GM23338 (cell line): ENCODE measurements around the gene DHX29. TPM values are rescaled to one million over a fixed set of nuclear protein-coding genes. Genes with fewer than 3 reads are reported as not detected.

Experiments
- ATAC-seq: fragments of 200-7000 bp; cut with Tn5 transposase; 3 replicates; pipeline ENCODE4 v1.9.1; 2020
- DNase-seq: peaks from one replicate; pipeline ENCODE4 v3.0.0-alpha.2; 2015; ENCODE audit warnings: low spot score
- H2AFZ ChIP-seq: fragments of 200-600 bp; sonication (generic); 2 replicates; pipeline ENCODE4 v1.8.0; 2016; ENCODE audit warnings: antibody characterized with exemption, mild to moderate bottlenecking, moderate library complexity
- H3F3A ChIP-seq: fragments of 200-600 bp; sonication (generic); replicated peaks from 2 replicates; pipeline ENCODE4 v1.8.0; 2017; ENCODE audit warnings: antibody characterized with exemption, mixed run types, low read depth
- H3K27ac ChIP-seq: fragments of 200-600 bp; sonication (generic); 2 replicates; pipeline ENCODE4 v1.6.1; 2016; ENCODE audit warnings: low read depth
- H3K27me3 ChIP-seq: fragments of 200-600 bp; sonication (generic); 2 replicates; pipeline ENCODE4 v1.8.0; 2016; ENCODE audit warnings: mild to moderate bottlenecking, mixed run types, moderate library complexity; ENCODE audit not compliant: insufficient read depth
- H3K36me3 ChIP-seq: fragments of 200-600 bp; sonication (generic); 2 replicates; pipeline ENCODE4 v1.8.0; 2016; ENCODE audit warnings: mild to moderate bottlenecking; ENCODE audit not compliant: insufficient read depth
- H3K4me1 ChIP-seq: fragments of 200-600 bp; sonication (generic); 2 replicates; pipeline ENCODE4 v1.8.0; 2016; ENCODE audit warnings: mild to moderate bottlenecking, moderate library complexity; ENCODE audit not compliant: insufficient read depth
- H3K4me2 ChIP-seq: fragments of 200-600 bp; sonication (generic); 2 replicates; pipeline ENCODE4 v1.7.1; 2017; ENCODE audit warnings: mixed run types
- H3K4me3 ChIP-seq: fragments of 200-600 bp; sonication (generic); 2 replicates; pipeline ENCODE4 v1.6.1; 2016; ENCODE audit warnings: mixed run types
- H3K79me2 ChIP-seq: fragments of 200-600 bp; sonication (generic); replicated peaks from 2 replicates; pipeline ENCODE4 v1.8.0; 2017; ENCODE audit warnings: mild to moderate bottlenecking; ENCODE audit not compliant: insufficient read depth
- H3K9me2 ChIP-seq: fragments of 200-600 bp; sonication (generic); 2 replicates; pipeline ENCODE4 v1.8.0; 2017; ENCODE audit not compliant: insufficient read depth
- H4K20me1 ChIP-seq: fragments of 200-600 bp; sonication (generic); replicated peaks from 2 replicates; pipeline ENCODE4 v1.8.0; 2017; ENCODE audit warnings: mild to moderate bottlenecking; ENCODE audit not compliant: insufficient read depth
- H3K27ac Mint-ChIP-seq: 2 replicates; pipeline ENCODE4 v1.8.0; 2020; ENCODE audit warnings: inconsistent platforms, mild to moderate bottlenecking, moderate library complexity, mixed read lengths
- H3K27me3 Mint-ChIP-seq: 3 replicates; pipeline ENCODE4 v1.8.0; 2022; ENCODE audit warnings: low read depth, mild to moderate bottlenecking, moderate library complexity, mixed read lengths, inconsistent platforms; ENCODE audit not compliant: insufficient read depth, poor library complexity
- H3K36me3 Mint-ChIP-seq: 3 replicates; pipeline ENCODE4 v1.8.0; 2021; ENCODE audit warnings: low read depth, mild to moderate bottlenecking, inconsistent platforms, moderate library complexity, mixed read lengths
- H3K4me1 Mint-ChIP-seq: 3 replicates; pipeline ENCODE4 v1.8.0; 2020; ENCODE audit warnings: mild to moderate bottlenecking, inconsistent platforms, mixed read lengths
- H3K4me3 Mint-ChIP-seq: 3 replicates; pipeline ENCODE4 v1.8.0; 2021; ENCODE audit warnings: moderate library complexity, mild to moderate bottlenecking, inconsistent platforms, mixed read lengths
- H3K9me3 Mint-ChIP-seq: 3 replicates; pipeline ENCODE4 v1.8.0; 2020; ENCODE audit warnings: moderate library complexity, mild to moderate bottlenecking, inconsistent platforms, mixed read lengths
- CREB1 ChIP-seq: fragments of 250-450 bp; sonication (Bioruptor Pico); IDR thresholded peaks from 2 replicates; pipeline ENCODE4 v1.5.0; 2020; ENCODE audit warnings: low read depth, mild to moderate bottlenecking, moderate library complexity
- EZH2 ChIP-seq: fragments of 200-600 bp; sonication (generic); IDR thresholded peaks from one replicate; pipeline ENCODE4 v1.8.0; 2017; ENCODE audit warnings: antibody characterized with exemption, mild to moderate bottlenecking, low read depth; ENCODE audit not compliant: unreplicated experiment
- EZH2phosphoT487 ChIP-seq: fragments of 200-600 bp; sonication (generic); IDR thresholded peaks from one replicate; pipeline ENCODE4 v1.8.1; 2018; ENCODE audit warnings: antibody characterized with exemption; ENCODE audit not compliant: unreplicated experiment
- JUNB ChIP-seq: IDR thresholded peaks from one replicate; pipeline ENCODE4 v1.6.1; 2016; ENCODE audit warnings: antibody characterized with exemption; ENCODE audit not compliant: unreplicated experiment
- NANOG ChIP-seq: IDR thresholded peaks from 2 replicates; pipeline ENCODE4 v1.6.1; 2016; ENCODE audit warnings: antibody characterized with exemption, borderline replicate concordance
- POLR2AphosphoS5 ChIP-seq: IDR thresholded peaks from 2 replicates; pipeline ENCODE4 v1.6.1; 2016; ENCODE audit warnings: antibody characterized with exemption, low read depth
- STAT1 ChIP-seq: IDR thresholded peaks from one replicate; pipeline ENCODE4 v1.6.1; 2016; ENCODE audit warnings: antibody characterized with exemption; ENCODE audit not compliant: unreplicated experiment
- ZNF114 ChIP-seq: fragments of 250-450 bp; sonication (Bioruptor Pico); IDR thresholded peaks from 2 replicates; pipeline ENCODE4 v1.5.0; 2020; ENCODE audit warnings: mild to moderate bottlenecking, moderate library complexity
- ZNF331 ChIP-seq: fragments of 250-450 bp; sonication (Bioruptor Pico); IDR thresholded peaks from 2 replicates; pipeline ENCODE4 v1.5.0; 2020; ENCODE audit warnings: low read depth, mild to moderate bottlenecking, moderate library complexity
- polyA plus RNA-seq: library from polyadenylated mRNA; unstranded; fragments of >200 nt; fragmentation: Nextera tagmentation; extraction: Ambion mirVana; gene quantifications from 2 replicates; pipeline ENCODE4 v1.2.1, GENCODE V29; 2016
- total RNA-seq: library from RNA; depleted of rRNA; stranded (reverse); fragments of >200 nt; shearing (Covaris generic); gene quantifications from 2 replicates; pipeline ENCODE4 v1.2.3, GENCODE V29; 2014
- TF ChIP-seq, protein P1 (sequence below): IDR thresholded peaks from one replicate; pipeline ENCODE4 v1.6.1; 2018; ENCODE audit warnings: antibody characterized with exemption; ENCODE audit not compliant: unreplicated experiment
- TF ChIP-seq, protein P2 (sequence below), 2 experiments: fragments of 200-600 bp in 1 of 2; sonication (generic) in 1 of 2; conservative IDR thresholded peaks; 2 replicates each; pipeline versions ENCODE4 v1.5.1 to v1.6.1; 2016 to 2017; ENCODE audit warnings: antibody characterized with exemption in 2 of 2, low read depth in 2 of 2, mild to moderate bottlenecking in 2 of 2, moderate library complexity in 1 of 2
- TF ChIP-seq, protein P3 (sequence below): IDR thresholded peaks from 2 replicates; pipeline ENCODE4 v1.6.1; 2016; ENCODE audit warnings: antibody characterized with exemption

DHX29 gene
- total and polyA plus RNA-seq, 2 experiments from 2014 or later: 34.6 to 137 TPM

GRCh38 chr5:55327281-55327680 is 19.8 kb upstream of the DHX29 start (continued):
- TF ChIP-seq, protein P1, sequence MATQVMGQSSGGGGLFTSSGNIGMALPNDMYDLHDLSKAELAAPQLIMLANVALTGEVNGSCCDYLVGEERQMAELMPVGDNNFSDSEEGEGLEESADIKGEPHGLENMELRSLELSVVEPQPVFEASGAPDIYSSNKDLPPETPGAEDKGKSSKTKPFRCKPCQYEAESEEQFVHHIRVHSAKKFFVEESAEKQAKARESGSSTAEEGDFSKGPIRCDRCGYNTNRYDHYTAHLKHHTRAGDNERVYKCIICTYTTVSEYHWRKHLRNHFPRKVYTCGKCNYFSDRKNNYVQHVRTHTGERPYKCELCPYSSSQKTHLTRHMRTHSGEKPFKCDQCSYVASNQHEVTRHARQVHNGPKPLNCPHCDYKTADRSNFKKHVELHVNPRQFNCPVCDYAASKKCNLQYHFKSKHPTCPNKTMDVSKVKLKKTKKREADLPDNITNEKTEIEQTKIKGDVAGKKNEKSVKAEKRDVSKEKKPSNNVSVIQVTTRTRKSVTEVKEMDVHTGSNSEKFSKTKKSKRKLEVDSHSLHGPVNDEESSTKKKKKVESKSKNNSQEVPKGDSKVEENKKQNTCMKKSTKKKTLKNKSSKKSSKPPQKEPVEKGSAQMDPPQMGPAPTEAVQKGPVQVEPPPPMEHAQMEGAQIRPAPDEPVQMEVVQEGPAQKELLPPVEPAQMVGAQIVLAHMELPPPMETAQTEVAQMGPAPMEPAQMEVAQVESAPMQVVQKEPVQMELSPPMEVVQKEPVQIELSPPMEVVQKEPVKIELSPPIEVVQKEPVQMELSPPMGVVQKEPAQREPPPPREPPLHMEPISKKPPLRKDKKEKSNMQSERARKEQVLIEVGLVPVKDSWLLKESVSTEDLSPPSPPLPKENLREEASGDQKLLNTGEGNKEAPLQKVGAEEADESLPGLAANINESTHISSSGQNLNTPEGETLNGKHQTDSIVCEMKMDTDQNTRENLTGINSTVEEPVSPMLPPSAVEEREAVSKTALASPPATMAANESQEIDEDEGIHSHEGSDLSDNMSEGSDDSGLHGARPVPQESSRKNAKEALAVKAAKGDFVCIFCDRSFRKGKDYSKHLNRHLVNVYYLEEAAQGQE: no peak
- TF ChIP-seq, protein P2, sequence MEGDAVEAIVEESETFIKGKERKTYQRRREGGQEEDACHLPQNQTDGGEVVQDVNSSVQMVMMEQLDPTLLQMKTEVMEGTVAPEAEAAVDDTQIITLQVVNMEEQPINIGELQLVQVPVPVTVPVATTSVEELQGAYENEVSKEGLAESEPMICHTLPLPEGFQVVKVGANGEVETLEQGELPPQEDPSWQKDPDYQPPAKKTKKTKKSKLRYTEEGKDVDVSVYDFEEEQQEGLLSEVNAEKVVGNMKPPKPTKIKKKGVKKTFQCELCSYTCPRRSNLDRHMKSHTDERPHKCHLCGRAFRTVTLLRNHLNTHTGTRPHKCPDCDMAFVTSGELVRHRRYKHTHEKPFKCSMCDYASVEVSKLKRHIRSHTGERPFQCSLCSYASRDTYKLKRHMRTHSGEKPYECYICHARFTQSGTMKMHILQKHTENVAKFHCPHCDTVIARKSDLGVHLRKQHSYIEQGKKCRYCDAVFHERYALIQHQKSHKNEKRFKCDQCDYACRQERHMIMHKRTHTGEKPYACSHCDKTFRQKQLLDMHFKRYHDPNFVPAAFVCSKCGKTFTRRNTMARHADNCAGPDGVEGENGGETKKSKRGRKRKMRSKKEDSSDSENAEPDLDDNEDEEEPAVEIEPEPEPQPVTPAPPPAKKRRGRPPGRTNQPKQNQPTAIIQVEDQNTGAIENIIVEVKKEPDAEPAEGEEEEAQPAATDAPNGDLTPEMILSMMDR (conservative IDR thresholded peaks at IDR 0.05; ENCODE audit: low read depth in 2 of 2): no peak
- TF ChIP-seq EZH2 (no peak), POLR2AphosphoS5 (no peak)

DNA sequence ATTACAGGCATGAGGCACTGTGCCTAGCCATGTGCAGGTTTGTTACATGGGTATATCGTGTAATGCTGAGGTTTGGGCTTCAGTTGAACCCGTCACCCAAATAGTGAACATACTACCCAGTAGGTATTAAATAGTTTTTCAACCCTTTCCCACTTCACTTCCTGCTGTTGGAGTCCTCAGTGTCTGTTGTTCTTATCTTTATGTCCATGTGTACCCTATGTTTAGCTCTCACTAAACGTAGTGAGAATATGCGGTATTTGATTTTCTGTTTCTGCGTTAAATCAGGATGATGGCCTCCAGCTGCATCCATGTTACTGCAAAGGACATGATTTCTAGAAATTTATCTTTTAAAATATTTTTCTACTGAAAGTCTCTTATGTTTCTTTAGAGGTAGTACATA is 18.1 kb upstream of the DHX29 start:
- no peak overlapping the region for H3K4me3 ChIP-seq
- H3K4me3 Mint-ChIP-seq: no peak overlapping the region
- no peaks in the 10 kb centered on the region for H3K27me3 Mint-ChIP-seq
- H3K27ac Mint-ChIP-seq: no peak overlapping the region
- H3K79me2 ChIP-seq: peaks cover 72% of the 10 kb centered on the region
- no peaks in the 10 kb centered on the region for H3K4me1 ChIP-seq
- H3K36me3 ChIP-seq: 0 out of 2 replicates have a peak, but pooled peaks cover 9% of the 10 kb centered on the region
- no peak overlapping the region for H2AFZ ChIP-seq
- no peak for ATAC-seq
- H4K20me1 ChIP-seq: peaks cover 7% of the 10 kb centered on the region; the same call in 1 of the 2 replicates
- no peaks in the 10 kb centered on the region for H3K9me3 Mint-ChIP-seq
- H3K27ac ChIP-seq: no peak overlapping the region
- H3K36me3 Mint-ChIP-seq: peaks cover 47% of the 10 kb centered on the region
- no peaks in the 10 kb centered on the region for H3K4me1 Mint-ChIP-seq
- H3F3A ChIP-seq: no peaks in the 10 kb centered on the region
- no peak overlapping the region for H3K4me2 ChIP-seq
- no peaks in the 10 kb centered on the region for H3K27me3 ChIP-seq
- H3K9me2 ChIP-seq: no peaks in the 10 kb centered on the region
- DNase-seq: no peak
- TF ChIP-seq POLR2AphosphoS5 (no peak), NANOG (no peak), ZNF331 (no peak), STAT1 (no peak), ZNF114 (no peak), EZH2phosphoT487 (no peak), CREB1 (CRISPR knock-in tag) (no peak), EZH2 (no peak), JUNB (no peak)
- TF ChIP-seq, protein P1: no peak
- TF ChIP-seq, protein P3, sequence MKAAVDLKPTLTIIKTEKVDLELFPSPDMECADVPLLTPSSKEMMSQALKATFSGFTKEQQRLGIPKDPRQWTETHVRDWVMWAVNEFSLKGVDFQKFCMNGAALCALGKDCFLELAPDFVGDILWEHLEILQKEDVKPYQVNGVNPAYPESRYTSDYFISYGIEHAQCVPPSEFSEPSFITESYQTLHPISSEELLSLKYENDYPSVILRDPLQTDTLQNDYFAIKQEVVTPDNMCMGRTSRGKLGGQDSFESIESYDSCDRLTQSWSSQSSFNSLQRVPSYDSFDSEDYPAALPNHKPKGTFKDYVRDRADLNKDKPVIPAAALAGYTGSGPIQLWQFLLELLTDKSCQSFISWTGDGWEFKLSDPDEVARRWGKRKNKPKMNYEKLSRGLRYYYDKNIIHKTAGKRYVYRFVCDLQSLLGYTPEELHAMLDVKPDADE: no peak
- TF ChIP-seq, protein P2 (conservative IDR thresholded peaks at IDR 0.05; ENCODE audit: low read depth in 2 of 2): no peak
